Endothelial cell of umbilical vein (primary cell): ENCODE results near the gene ITGB8. TPM values are rescaled to one million over a fixed set of nuclear protein-coding genes. Genes with fewer than 3 reads are reported as not detected.

Experiments
- BruUV-seq: library from RNA; stranded (reverse); fragments of 400-500 nt; replicated peaks from 2 replicates; lab custom pipeline; 2021; lab: Mats Ljungman, UMichigan
- CTCF ChIA-PET: fragments of 300-600, 350-600 bp; sonication (Branson Sonifier 250); formaldehyde crosslinking; loops from one replicate; lab custom pipeline; 2021; ENCODE audit warnings: antibody characterized with exemption, inconsistent platforms; lab: Charles Lee
- POLR2A ChIA-PET: fragments of 300-600, 350-600 bp; sonication (Branson Sonifier 250); formaldehyde crosslinking; loops from one replicate; lab custom pipeline; 2021; ENCODE audit warnings: antibody characterized with exemption, inconsistent platforms; lab: Charles Lee
- DNase-seq: peaks from one replicate; pipeline ENCODE4 v3.0.0-alpha.2; 2011; ENCODE audit warnings: low read depth, low spot score
- FAIRE-seq: peaks from 2 replicates; lab custom pipeline; 2011; peaks lifted over from hg19 to GRCh38; lab: Jason Lieb, UNC
- H2AFZ ChIP-seq: 2 replicates; pipeline ENCODE4 v1.6.0; 2012; ENCODE audit warnings: low read depth, low read length, control low read depth, inconsistent platforms
- H3K27ac ChIP-seq: 2 replicates; pipeline ENCODE4 v1.5.1; 2011; ENCODE audit warnings: low read depth, mild to moderate bottlenecking, control low read depth, low read length, moderate library complexity; ENCODE audit not compliant: insufficient read depth
- H3K27me3 ChIP-seq, 2 experiments: 2 replicates each; pipeline versions ENCODE4 v1.6.0 to v1.6.1; 2011; ENCODE audit warnings: low read length in 2 of 2, mixed read lengths in 1 of 2; ENCODE audit not compliant: control insufficient read depth in 2 of 2, insufficient read depth in 2 of 2
- H3K36me3 ChIP-seq, 2 experiments: 2 replicates in 1 of 2; 3 replicates in 1 of 2; pipeline ENCODE4 v1.5.1; 2011; ENCODE audit warnings: low read length in 2 of 2, mild to moderate bottlenecking in 1 of 2, moderate library complexity in 1 of 2; ENCODE audit not compliant: control insufficient read depth in 2 of 2, insufficient read depth in 2 of 2; ENCODE audit errors: extremely low read depth in 1 of 2
- H3K4me1 ChIP-seq: 3 replicates; pipeline ENCODE4 v1.5.1; 2011; ENCODE audit warnings: mild to moderate bottlenecking, low read length; ENCODE audit not compliant: control insufficient read depth, insufficient read depth; ENCODE audit errors: extremely low read depth
- H3K4me2 ChIP-seq: 2 replicates; pipeline ENCODE4 v1.6.1; 2011; ENCODE audit warnings: low read length, control low read depth, mixed read lengths; ENCODE audit not compliant: insufficient read depth
- H3K4me3 ChIP-seq, 3 experiments: fragments of 200-600 bp in 1 of 3; sonication (generic), shearing (Covaris generic) in 1 of 3; replicated peaks in 1 of 3; 2 replicates each; pipeline ENCODE4 v1.5.1; 2011 to 2016; ENCODE audit warnings: control low read depth in 3 of 3, low read length in 3 of 3, mild to moderate bottlenecking in 2 of 3, inconsistent platforms in 1 of 3, low read depth in 1 of 3, moderate library complexity in 1 of 3; ENCODE audit not compliant: insufficient read depth in 1 of 3
- H3K79me2 ChIP-seq: 2 replicates; pipeline ENCODE4 v1.6.0; 2012; ENCODE audit warnings: low read length, inconsistent platforms; ENCODE audit not compliant: control insufficient read depth, insufficient read depth
- H3K9ac ChIP-seq: replicated peaks from 2 replicates; pipeline ENCODE3; 2011; ENCODE audit warnings: low read length, control low read depth; ENCODE audit not compliant: insufficient read depth; ENCODE audit errors: extremely low read depth
- H3K9me1 ChIP-seq: replicated peaks from 3 replicates; pipeline ENCODE4 v1.6.0; 2011; ENCODE audit warnings: mild to moderate bottlenecking, low read length; ENCODE audit not compliant: control insufficient read depth, insufficient read depth; ENCODE audit errors: extremely low read depth
- H3K9me3 ChIP-seq: replicated peaks from 2 replicates; pipeline ENCODE4 v1.5.1; 2012; ENCODE audit warnings: low read length, inconsistent platforms; ENCODE audit not compliant: control insufficient read depth, insufficient read depth
- H4K20me1 ChIP-seq: replicated peaks from 2 replicates; pipeline ENCODE3; 2011; ENCODE audit warnings: mild to moderate bottlenecking, low read length; ENCODE audit not compliant: control insufficient read depth, insufficient read depth; ENCODE audit errors: extremely low read depth
- EZH2 ChIP-seq: IDR thresholded peaks from 2 replicates; pipeline ENCODE4 v1.6.1; 2012; ENCODE audit warnings: borderline replicate concordance, low read depth, mild to moderate bottlenecking, moderate library complexity, low read length, inconsistent platforms; ENCODE audit not compliant: severe bottlenecking
- FOS ChIP-seq: IDR thresholded peaks from 2 replicates; pipeline ENCODE4 v1.6.1; 2011; ENCODE audit warnings: mild to moderate bottlenecking, low read length, moderate library complexity, borderline replicate concordance; ENCODE audit not compliant: insufficient read depth
- GATA2 ChIP-seq: IDR thresholded peaks from 2 replicates; pipeline ENCODE4 v1.7.0; 2011; ENCODE audit warnings: low read depth, mild to moderate bottlenecking, moderate library complexity, mixed read lengths, low read length; ENCODE audit not compliant: insufficient read length, insufficient read depth
- JUN ChIP-seq: IDR thresholded peaks from 2 replicates; pipeline ENCODE4 v1.6.1; 2011; ENCODE audit warnings: borderline replicate concordance, low read depth; ENCODE audit not compliant: insufficient read length, insufficient read depth
- MYC ChIP-seq: IDR thresholded peaks from one replicate; pipeline ENCODE4 v1.6.1; 2011; ENCODE audit warnings: mild to moderate bottlenecking, low read depth, low read length
- POLR2A ChIP-seq: IDR thresholded peaks from 2 replicates; pipeline ENCODE4 v1.6.1; 2012; ENCODE audit warnings: low read depth, mild to moderate bottlenecking, control low read depth, low read length
- POLR2AphosphoS5 ChIP-seq: IDR thresholded peaks from 2 replicates; pipeline ENCODE4 v1.6.1; 2012; ENCODE audit warnings: low read depth, mild to moderate bottlenecking, control low read depth, low read length, moderate library complexity; ENCODE audit not compliant: insufficient read depth
- dilution Hi-C: fragments of 300-500 bp; cut with MboI; formaldehyde crosslinking; loops from one replicate; pipeline ENCODE4 v1.15.0; 2019; ENCODE audit warnings: low sequenced_read_pairs; ENCODE audit not compliant: extremely low pct_ligation_motif_present
- intact Hi-C: fragments of 100-400 bp; cut with micrococcal nuclease; formaldehyde crosslinking; loops from one replicate; pipeline ENCODE4 v1.10.0; 2022
- polyA plus RNA-seq, 4 experiments: library from polyadenylated mRNA; depleted of rRNA in 3 of 4; stranded (reverse) in 3 of 4; unstranded in 1 of 4; fragments of >200 nt; gene quantifications; 2 replicates each; pipeline versions ENCODE4 v1.2.1 to v1.2.3, GENCODE V29; 2011 to 2012; ENCODE audit warnings: missing spikeins in 1 of 4
- total RNA-seq: library from RNA; stranded (reverse); gene quantifications from 2 replicates; pipeline ENCODE4 v1.2.3, GENCODE V29; 2021
- TF ChIP-seq, protein P1 (sequence below), 2 donors: IDR thresholded peaks; 1 replicate in 1 of 2; 2 replicates in 1 of 2; pipeline ENCODE4 v1.5.1; 2011; ENCODE audit warnings: low read length in 2 of 2, mild to moderate bottlenecking in 2 of 2, moderate library complexity in 2 of 2, control low read depth in 1 of 2, inconsistent platforms in 1 of 2, low read depth in 1 of 2; ENCODE audit not compliant: insufficient read depth in 1 of 2; ENCODE audit errors: extremely low read depth in 1 of 2
- TF ChIP-seq, protein P2 (sequence below): IDR thresholded peaks from 2 replicates; pipeline ENCODE4 v1.6.1; 2011; ENCODE audit not compliant: insufficient read depth, insufficient read length

Gene ITGB8
- total and polyA plus RNA-seq, 2 donors (not counting 3 experiments of a cell fraction or from before 2014, with no cell fraction given): 2.9 to 8.2 TPM

DNA sequence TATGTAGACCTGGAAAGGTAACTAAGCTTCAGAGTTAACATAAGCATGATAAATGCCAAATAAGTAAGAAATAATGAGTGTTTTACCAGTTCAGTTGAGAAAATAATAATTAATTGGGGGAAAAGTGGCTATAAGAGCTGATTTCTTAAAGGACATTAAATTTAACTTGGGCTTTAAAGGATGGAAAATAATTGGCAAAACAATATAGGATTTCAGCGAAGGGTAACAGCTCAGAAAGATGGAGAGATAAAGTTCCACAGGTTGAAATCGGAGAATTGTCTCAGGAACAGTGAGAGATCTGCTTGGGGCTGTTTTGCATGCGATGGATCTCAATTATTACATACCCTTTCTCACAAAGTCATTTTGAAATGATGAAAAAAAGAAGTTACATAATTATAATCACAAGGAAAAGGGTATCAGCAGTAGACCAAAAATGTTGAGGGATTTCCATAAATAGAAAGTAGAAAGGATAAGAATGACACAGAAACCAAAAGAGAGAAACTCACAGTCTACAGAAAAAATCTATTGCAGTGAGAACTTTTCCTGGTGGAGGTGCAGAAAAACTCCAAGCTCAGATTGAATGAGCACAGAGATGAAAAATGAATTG is 40.1 kb upstream of the ITGB8 start:
- H3K4me1 ChIP-seq: no peaks in the 10 kb centered on the region
- dilution Hi-C loops (no loop called here), intact Hi-C loops (no loop called here)
- no peak for FAIRE-seq
- TF ChIP-seq, protein P1, sequence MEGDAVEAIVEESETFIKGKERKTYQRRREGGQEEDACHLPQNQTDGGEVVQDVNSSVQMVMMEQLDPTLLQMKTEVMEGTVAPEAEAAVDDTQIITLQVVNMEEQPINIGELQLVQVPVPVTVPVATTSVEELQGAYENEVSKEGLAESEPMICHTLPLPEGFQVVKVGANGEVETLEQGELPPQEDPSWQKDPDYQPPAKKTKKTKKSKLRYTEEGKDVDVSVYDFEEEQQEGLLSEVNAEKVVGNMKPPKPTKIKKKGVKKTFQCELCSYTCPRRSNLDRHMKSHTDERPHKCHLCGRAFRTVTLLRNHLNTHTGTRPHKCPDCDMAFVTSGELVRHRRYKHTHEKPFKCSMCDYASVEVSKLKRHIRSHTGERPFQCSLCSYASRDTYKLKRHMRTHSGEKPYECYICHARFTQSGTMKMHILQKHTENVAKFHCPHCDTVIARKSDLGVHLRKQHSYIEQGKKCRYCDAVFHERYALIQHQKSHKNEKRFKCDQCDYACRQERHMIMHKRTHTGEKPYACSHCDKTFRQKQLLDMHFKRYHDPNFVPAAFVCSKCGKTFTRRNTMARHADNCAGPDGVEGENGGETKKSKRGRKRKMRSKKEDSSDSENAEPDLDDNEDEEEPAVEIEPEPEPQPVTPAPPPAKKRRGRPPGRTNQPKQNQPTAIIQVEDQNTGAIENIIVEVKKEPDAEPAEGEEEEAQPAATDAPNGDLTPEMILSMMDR (IDR thresholded peaks at IDR 0.05; ENCODE audit: extremely low read depth in 1 of 2, insufficient read depth in 1 of 2, low read depth in 1 of 2, low read length in 2 of 2): no peak
- TF ChIP-seq POLR2A: no peak
- TF ChIP-seq, protein P2, sequence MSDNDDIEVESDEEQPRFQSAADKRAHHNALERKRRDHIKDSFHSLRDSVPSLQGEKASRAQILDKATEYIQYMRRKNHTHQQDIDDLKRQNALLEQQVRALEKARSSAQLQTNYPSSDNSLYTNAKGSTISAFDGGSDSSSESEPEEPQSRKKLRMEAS: no peak
- no peak for TF ChIP-seq MYC
- TF ChIP-seq EZH2: no peak
- TF ChIP-seq POLR2AphosphoS5: no peak
- TF ChIP-seq GATA2: no peak
- no peak for TF ChIP-seq FOS
- TF ChIP-seq JUN: no peak
- no peak for DNase-seq
- H2AFZ ChIP-seq: no peak overlapping the region
- no peak overlapping the region for H3K27ac ChIP-seq
- no peaks in the 10 kb centered on the region for H4K20me1 ChIP-seq
- ChIA-PET CTCF (interaction anchor here (0.9 to 2.3 kb wide), 5 partner anchors 9 to 361 kb away, joined by 3 to 7 read pairs (median 5); no protein-coding TSS in a partner anchor), POLR2A (no interaction called here)
- no TSS peak for BruUV-seq
- H3K9me1 ChIP-seq: no peaks in the 10 kb centered on the region
- H3K4me3 ChIP-seq: no peak overlapping the region
- H3K9me3 ChIP-seq: no peaks in the 10 kb centered on the region
- no peaks in the 10 kb centered on the region for H3K36me3 ChIP-seq
- no peaks in the 10 kb centered on the region for H3K27me3 ChIP-seq
- no peak overlapping the region for H3K4me2 ChIP-seq
- no peaks in the 10 kb centered on the region for H3K79me2 ChIP-seq
- H3K9ac ChIP-seq: no peak overlapping the region
